Epithelial cell of prostate (primary cell): ENCODE results near the gene NELFE.
"Not testable (repeated sequence)": the region's sequence is repeated elsewhere in the genome, so short reads cannot be mapped to it uniquely, and the experiment has no call there.

Source experiments
- DNase-seq: peaks from one replicate; pipeline ENCODE4 v3.0.0-alpha.2; 2011; ENCODE audit warnings: low read depth, low spot score
- H3K27ac ChIP-seq: fragments of 450-650 bp; 2 replicates; pipeline ENCODE4 v1.5.1; 2017; ENCODE audit warnings: mild to moderate bottlenecking

NELFE gene

DNA sequence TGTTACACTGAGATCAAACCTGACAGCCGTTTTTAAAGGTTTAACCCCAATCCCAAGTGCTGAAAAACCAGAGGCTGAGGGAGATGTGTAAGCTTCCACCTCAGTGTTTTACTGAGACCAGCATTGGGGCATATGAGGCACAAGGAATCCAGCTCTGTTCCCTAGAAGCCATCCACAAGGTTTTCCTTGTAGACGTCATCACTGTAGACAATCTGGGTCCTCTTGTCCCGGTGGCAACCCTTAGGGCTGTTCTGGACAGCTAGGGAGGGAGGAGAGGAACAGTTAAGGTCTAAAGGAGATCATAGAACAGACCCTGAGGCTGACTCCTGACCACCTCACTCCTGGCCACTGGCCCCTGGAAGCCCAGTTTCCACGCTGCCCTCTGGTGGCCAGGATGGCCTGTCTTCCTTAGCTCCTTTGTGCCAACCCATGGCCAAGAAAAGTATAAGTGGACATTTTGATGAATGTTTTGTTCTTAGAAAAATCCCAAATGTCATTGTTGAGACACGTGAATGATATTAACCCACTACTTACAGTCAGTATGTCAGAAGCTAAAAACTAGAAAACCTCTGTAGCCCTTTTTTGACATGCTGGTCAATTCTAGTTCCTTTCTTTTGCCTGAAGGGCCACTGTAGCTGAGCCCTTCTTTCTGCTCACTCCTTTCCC is 6.5 kb downstream of the NELFE start:
- no peak for DNase-seq
- H3K27ac ChIP-seq = no peak overlapping the region

DNA sequence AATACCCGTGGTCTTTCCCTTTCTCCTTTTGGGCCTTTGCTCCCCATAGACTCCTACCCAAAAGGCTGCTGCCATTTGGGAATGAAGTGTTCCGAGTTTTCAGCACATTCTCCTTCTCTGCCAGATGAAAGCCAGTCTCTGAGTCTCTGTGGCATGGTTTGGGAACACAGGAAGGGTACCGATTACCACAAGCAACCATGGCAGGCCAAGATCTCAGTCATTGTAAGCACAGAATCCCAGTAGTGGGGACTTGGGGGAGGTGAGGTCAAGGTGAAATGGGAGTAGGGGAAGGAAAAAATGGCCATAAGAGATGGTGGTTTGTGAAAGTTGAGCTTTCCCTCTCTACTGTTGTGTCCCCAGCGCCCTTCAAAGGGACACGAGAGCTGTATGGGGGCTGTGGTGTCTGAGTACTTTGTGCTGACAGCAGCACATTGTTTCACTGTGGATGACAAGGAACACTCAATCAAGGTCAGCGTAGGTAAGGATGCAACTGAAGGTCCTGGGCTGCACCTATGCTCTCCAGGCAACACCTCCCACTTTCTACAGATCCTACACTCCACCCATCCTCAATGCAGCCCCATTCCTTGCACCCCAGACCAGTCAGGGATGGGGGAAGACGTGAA is 8.7 kb downstream of the NELFE start:
- no peak overlapping the region for H3K27ac ChIP-seq
- DNase-seq = no peak

DNA sequence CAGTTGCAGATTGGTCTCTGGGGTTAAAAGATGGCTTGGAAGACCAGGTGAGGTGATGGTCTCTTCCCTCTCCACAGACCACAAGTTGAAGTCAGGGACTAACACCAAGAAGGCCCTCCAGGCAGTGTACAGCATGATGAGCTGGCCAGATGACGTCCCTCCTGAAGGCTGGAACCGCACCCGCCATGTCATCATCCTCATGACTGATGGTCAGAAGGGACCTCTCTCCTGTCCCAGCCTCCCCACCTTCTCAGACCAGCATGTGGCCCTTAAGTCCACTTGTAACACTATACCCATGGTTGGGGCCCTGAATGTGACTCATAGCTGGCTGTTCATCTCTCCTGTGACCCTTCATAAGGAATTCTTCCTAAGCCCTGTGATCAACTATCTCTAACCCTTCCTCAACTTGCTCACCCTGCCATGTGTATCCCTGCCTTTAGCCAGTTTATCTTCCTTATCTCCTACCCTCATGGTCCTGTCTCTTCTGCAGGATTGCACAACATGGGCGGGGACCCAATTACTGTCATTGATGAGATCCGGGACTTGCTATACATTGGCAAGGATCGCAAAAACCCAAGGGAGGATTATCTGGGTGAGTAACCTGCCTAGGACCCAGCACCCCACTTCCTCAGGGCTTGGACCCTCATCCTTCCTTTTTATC is 9.9 kb downstream of the NELFE start:
- no peak overlapping the region for H3K27ac ChIP-seq
- no peak for DNase-seq

DNA sequence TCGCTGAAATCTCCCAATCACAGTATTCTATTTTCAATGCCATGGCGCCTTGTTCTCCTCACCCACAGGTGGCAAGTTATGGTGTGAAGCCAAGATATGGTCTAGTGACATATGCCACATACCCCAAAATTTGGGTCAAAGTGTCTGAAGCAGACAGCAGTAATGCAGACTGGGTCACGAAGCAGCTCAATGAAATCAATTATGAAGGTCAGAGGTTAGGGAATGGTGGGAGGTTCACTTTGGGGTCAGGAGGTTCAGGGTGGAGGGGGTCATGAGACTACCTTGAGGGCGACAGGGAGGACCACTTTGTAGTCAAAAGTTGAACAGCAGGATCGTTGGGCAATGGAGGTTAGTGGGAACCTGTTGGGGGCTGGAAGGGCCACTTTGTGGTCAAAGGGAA is 10.5 kb downstream of the NELFE start:
- H3K27ac ChIP-seq = no peak overlapping the region
- DNase-seq = no peak

DNA sequence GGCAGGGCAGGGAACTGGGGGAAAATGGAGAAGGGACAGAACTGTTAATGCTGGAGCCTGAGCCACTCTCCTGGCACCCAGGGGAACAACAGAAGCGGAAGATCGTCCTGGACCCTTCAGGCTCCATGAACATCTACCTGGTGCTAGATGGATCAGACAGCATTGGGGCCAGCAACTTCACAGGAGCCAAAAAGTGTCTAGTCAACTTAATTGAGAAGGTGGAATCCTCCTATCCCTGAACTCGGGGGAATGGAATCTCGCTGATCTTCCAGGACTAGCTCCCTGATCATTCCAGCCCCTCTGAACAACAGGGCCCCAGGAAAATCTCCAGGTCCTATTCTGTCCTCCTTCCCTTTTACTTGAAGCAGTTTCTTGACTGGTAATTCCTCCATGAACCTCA is 10.9 kb downstream of the NELFE start:
- no peak for DNase-seq
- H3K27ac ChIP-seq = no peak overlapping the region

GRCh38 chr6:31947070-31947675 is 11.6 kb downstream of the NELFE start:
- DNase-seq = no peak
- no peak overlapping the region for H3K27ac ChIP-seq

GRCh38 chr6:31946370-31946885 is 12.3 kb downstream of the NELFE start:
- no peak overlapping the region for H3K27ac ChIP-seq
- no peak for DNase-seq

DNA sequence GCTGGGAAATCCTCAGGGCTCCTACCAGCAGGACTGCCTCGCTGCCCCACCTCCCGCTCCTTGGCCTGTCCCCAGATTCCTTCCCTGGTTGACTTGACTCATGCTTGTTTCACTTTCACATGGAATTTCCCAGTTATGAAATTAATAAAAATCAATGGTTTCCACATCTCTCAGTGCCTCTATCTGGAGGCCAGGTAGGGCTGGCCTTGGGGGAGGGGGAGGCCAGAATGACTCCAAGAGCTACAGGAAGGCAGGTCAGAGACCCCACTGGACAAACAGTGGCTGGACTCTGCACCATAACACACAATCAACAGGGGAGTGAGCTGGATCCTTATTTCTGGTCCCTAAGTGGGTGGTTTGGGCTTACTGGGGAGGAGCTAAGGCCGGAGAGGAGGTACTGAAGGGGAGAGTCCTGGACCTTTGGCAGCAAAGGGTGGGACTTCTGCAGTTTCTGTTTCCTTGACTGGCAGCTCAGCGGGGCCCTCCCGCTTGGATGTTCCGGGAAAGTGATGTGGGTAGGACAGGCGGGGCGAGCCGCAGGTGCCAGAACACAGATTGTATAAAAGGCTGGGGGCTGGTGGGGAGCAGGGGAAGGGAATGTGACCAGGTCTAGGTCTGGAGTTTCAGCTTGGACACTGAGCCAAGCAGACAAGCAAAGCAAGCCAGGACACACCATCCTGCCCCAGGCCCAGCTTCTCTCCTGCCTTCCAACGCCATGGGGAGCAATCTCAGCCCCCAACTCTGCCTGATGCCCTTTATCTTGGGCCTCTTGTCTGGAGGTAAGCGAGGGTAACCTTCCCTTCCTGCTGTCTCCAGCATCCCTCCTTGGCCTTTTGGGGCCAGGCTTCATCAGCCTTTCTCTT is 13.0 kb downstream of the NELFE start, which contains the start of gene CFB:
CFB (plus strand) TSS at position 589 of the 863 bp plus-strand sequence; CDS start at position 716, 127 bp downstream.
- peak; percentile 33 for DNase-seq
- H3K27ac ChIP-seq = peak within 1 kb of the TSS; percentile 42

DNA sequence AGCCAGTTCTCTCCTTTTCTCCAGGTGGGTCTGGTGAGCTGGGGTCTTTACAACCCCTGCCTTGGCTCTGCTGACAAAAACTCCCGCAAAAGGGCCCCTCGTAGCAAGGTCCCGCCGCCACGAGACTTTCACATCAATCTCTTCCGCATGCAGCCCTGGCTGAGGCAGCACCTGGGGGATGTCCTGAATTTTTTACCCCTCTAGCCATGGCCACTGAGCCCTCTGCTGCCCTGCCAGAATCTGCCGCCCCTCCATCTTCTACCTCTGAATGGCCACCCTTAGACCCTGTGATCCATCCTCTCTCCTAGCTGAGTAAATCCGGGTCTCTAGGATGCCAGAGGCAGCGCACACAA is 13.6 kb downstream of the NELFE start:
- DNase-seq = no peak
- peak overlapping the region; percentile 42 for H3K27ac ChIP-seq

- H3K27ac ChIP-seq = no peak overlapping the region
- DNase-seq = no peak
These were observed 15.0 kb downstream of the NELFE start for GRCh38 chr6:31943742-31944141.

DNA sequence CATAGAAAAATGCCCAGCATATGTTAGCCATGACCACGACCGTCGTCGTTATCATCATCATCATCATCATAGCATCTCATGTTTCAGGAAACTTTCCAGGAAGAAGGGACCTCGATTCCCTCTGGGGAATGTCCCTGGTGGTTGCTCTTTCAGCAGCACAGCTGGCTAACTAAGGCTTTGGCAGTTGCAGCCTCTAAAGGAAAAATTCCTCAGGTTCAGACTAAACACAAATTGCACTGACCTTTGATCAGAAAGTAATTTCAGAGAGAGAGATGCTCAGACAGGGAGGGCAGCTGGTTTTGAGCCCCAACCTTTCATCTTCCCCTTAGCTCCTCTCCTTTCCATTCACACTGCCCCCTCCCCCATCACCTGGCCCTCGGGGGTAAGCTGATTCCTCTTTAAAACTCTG is 18.5 kb downstream of the NELFE start:
- no peak for DNase-seq
- H3K27ac ChIP-seq = no peak overlapping the region

DNA sequence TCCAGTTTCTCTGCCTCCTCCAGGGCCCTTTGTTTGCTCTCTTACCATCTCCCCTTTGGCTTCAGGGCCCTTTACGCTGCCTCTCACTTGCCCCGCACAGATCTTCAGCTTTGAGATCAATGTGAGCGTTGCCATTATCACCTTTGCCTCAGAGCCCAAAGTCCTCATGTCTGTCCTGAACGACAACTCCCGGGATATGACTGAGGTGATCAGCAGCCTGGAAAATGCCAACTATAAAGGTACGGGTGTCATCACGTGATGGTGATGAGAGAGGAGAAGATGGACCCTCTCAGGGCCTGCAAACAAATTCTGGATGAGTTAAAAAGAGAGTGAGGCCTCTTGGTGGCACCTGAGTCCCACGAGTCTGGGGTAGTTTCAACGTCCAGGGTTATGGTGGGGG is 22.9 kb downstream of the NELFE start:
- no peak overlapping the region for H3K27ac ChIP-seq
- DNase-seq = no peak

DNA sequence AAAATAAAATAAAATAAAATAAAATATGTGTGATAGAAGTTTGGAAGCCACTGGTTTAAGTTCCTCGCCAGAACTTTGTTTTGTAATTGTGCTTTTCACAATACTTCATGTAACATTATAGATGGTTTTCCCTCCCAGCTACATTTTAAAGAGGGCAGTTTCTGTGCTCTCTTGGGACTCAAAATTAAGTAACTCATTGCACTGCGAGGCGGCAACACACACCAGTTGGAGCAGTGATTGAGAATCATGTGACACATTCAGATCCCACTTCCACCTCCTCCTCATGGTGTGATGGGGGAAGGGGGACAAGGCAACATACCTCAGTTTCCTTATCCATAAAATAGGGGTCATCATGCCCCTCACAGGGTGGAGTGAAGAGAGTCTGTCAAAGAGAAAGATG is 23.8 kb downstream of the NELFE start:
- H3K27ac ChIP-seq = no peak overlapping the region
- no peak for DNase-seq

- DNase-seq = no peak
- H3K27ac ChIP-seq = no peak overlapping the region
These were observed 25.2 kb downstream of the NELFE start for GRCh38 chr6:31933537-31933936.

DNA sequence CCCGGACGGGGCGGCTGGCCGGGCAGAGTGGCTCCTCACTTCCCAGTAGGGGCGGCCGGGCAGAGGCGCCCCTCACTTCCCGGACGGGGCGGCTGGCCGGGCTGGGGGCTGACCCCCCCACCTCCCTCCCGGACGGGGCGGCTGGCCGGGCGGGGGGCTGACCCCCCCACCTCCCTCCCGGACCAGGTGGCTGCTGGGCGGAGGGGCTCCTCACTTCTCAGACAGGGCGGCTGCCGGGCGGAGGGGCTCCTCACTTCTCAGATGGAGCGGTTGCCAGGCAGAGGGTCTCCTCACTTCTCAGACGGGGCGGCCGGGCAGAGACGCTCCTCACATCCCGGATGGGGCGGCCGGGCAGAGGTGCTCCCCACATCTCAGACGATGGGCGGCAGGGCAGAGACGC is 26.6 kb downstream of the NELFE start:
- H3K27ac ChIP-seq = not testable (repeated sequence)

DNA sequence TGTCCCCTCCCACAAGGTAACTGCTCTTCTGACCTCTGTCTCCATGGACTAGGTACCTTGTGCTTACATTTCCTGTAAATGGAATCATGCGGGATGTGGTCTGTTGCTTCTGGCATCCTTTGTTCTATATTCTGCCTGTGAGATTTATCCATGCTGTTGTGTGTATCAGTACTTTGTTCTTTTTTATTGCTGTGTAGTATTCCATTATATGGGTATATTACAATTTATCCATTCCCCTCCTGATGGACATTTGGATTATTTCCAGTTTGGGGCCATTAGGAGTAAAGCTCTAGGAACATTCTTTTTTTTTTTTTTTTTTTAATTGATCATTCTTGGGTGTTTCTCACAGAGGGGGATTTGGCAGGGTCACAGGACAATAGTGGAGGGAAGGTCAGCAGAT is 27.8 kb downstream of the NELFE start:
- no peak for DNase-seq

More for the DNA sequence above, 26.6 kb downstream of the NELFE start:
- not testable (repeated sequence) for DNase-seq

DNA sequence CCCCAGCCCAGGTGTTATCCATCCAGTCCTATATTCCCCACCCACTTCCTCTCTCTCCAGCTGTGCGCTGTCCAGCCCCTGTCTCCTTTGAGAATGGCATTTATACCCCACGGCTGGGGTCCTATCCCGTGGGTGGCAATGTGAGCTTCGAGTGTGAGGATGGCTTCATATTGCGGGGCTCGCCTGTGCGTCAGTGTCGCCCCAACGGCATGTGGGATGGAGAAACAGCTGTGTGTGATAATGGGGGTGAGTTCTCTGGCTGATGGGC is 30.2 kb downstream of the NELFE start:
- H3K27ac ChIP-seq = no peak overlapping the region
- no peak for DNase-seq

More for the DNA sequence above, 27.8 kb downstream of the NELFE start:
- no peak overlapping the region for H3K27ac ChIP-seq

- no peak for DNase-seq
- no peak overlapping the region for H3K27ac ChIP-seq
These were observed 30.7 kb downstream of the NELFE start for GRCh38 chr6:31927863-31928671.

- no peak for DNase-seq
- H3K27ac ChIP-seq = no peak within 1 kb of the TSS
These were observed 31.4 kb downstream of the NELFE start, which contains the start of gene C2 for GRCh38 chr6:31927242-31927862. C2 (plus strand) TSS chr6:31927717; CDS start chr6:31927753, 36 bp downstream.
